Endometrial microvascular endothelial cells (primary cell): ENCODE results near the gene DDX3X. TPM values are rescaled to one million over a fixed set of nuclear protein-coding genes. Genes with fewer than 3 reads are reported as not detected.
"Not testable (repeated sequence)": the region's sequence is repeated elsewhere in the genome, so short reads cannot be mapped to it uniquely, and the experiment has no call there.

Experiments
- in situ Hi-C: cut with HindIII; loops from 2 replicates; pipeline ENCODE4 v1.10.0; 2017; ENCODE audit warnings: low sequenced_read_pairs, low pct_unique_long_range_greater_than_20kb; ENCODE audit errors: inconsistent ontology term
- total RNA-seq: library from RNA; depleted of rRNA; stranded (reverse); fragments of >200 nt; gene quantifications from one replicate; pipeline ENCODE4 v1.2.3, GENCODE V29; 2015; ENCODE audit errors: inconsistent ontology term

Gene DDX3X
- total RNA-seq, 1 donor from 2014 or later = 242 TPM

- in situ Hi-C loops = no loop called here
These were observed 63.8 kb downstream of the DDX3X start for GRCh38 chrX:41397768-41398167.

GRCh38 chrX:41402556-41402955 lies 68.6 kb downstream of the DDX3X start:
- in situ Hi-C loops = not testable (repeated sequence)

GRCh38 chrX:41405551-41405950 lies 71.6 kb downstream of the DDX3X start:
- in situ Hi-C loops = no loop called here

- in situ Hi-C loops = no loop called here
These were observed 72.2 kb downstream of the DDX3X start for GRCh38 chrX:41406201-41406600.

GRCh38 chrX:41407816-41408215 lies 73.9 kb downstream of the DDX3X start:
- in situ Hi-C loops = no loop called here

GRCh38 chrX:41408576-41408975 lies 74.6 kb downstream of the DDX3X start:
- in situ Hi-C loops = no loop called here

GRCh38 chrX:41409006-41409405 lies 75.0 kb downstream of the DDX3X start:
- in situ Hi-C loops = no loop called here

- in situ Hi-C loops = not testable (repeated sequence)
These were observed 77.3 kb downstream of the DDX3X start for GRCh38 chrX:41411222-41411621.

GRCh38 chrX:41412261-41413081 lies 78.5 kb downstream of the DDX3X start:
- in situ Hi-C loops = no loop called here

Other genes with a start within 250 kb of the DDX3X start
- gene USP9X, start 248.7 kb upstream of the DDX3X start, total RNA-seq = 56.0 TPM
- gene NYX, start 113.2 kb downstream of the DDX3X start, total RNA-seq = not detected